ENCODE measurements around the gene SPOCK2.
A peak's percentile ranks its signal among the peaks of the same experiment; 100 is the strongest.

SPOCK2 gene

DNA sequence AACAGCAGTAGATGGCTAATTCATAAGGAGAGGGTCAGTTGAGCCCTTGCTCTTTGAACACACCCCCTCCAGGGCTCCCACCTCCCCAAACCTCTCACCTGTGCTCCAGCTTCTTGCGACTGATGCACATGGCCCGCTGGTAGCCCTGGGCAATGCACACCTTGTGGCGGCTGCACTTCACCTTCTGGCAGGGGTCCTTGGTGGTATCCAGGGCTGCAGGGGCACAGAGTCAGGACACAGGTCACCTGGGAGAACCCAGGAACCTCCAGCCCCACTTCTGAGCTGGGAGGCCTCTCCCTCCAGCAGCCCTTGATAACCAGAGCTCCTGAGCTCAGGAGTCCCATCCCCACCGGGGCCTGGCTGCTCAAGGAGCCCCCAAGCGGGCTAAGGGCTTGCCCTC lies 16.3 kb downstream of the SPOCK2 start:
- DNase-seq (ENCODE audit: low read depth), result no peak

DNA sequence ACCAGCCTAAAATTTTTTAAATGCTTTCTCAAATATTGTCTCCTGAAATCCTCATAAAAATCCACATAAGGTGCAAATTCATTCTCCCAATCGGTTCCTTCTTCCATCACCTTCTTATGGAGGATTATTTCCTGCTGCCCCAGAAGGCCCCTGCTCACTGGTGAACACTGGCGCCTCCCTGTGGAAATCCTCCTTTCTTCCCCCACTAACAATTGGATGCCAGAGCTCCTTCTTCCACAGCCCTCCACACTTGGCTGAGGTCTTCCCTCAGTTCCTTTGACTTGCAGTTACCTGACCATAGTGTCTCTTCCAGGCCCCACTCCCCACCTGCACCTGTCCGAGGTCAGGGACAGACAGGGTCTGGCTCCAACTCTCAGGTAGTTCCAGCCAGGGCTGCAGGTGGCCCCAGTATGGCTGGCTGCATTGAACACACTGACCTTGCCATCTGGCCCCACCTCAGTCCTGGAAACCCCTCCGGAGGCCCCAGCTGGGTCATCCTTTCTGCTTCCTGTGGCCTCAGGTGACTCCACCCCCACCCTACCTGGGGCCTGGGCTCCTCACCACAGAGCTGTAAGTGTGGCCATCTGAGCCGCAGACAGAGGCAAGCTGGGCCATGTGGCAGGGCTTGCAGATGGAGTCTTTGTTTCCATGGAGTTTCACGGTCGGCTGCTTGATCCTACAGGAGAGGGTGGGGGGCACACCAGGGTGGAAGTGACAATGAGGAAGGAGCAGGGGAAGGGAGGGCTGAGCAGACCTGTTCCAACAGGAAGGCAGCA lies 18.4 kb downstream of the SPOCK2 start:
- DNase-seq (ENCODE audit: low read depth), result no peak

DNA sequence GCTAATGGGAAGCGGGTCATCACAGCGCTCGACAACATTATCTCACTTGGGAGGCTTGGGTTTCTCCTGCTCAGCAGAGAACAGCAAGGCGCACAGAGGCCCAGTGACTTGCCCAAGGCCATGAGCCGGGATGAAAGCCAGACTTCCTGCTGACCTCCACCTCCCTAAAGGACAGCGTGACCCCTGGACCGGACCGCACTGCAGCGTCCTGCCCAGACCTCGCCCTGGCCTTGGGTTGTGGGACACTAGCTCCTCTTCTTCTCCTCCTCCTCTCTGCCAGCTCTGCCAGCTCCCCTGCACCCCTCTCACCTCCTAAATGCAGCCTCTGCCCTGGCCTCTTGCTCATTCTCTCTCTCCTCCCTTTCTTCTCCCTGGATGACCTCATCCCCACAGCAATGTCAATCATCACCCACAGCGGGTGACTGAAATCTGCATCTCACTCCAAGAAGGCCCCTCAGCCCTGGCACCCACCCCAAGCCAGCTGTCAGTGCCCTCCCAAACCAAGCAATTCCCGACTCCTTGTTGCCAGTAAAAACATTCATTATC lies 19.4 kb downstream of the SPOCK2 start:
- DNase-seq (ENCODE audit: low read depth), result no peak

DNA sequence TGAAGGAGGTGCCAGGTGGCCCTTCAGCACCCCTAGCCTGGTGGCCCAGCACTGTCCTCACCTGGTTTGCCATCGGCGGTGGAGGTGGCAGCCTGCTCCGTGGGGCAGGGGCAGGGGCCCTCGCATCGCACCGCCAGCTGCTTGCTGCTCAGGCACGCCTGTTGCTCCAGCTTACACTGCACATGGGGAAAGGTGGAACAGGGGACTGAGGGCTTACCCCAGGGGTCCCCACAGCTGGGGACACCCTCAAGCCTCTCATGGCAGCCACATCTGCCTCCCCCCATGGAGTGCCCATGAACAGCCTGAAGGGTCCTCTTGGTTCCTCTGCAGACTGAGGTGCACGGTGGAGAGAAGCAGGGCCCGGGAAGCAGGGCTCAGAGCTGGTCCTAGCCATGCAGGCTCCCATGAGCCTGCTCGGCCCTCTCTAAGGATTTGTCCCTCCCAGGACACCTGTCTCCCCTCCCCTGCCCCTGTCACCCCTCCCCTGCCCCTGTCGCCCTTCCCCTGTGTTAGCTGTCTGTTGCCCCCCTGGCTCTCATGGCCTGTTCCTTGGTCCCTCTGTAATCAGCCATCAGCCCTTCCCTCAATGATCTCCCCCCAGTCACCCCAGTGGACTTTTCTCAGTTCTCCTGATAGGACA lies 20.1 kb downstream of the SPOCK2 start:
- no peak for DNase-seq (ENCODE audit: low read depth)

DNA sequence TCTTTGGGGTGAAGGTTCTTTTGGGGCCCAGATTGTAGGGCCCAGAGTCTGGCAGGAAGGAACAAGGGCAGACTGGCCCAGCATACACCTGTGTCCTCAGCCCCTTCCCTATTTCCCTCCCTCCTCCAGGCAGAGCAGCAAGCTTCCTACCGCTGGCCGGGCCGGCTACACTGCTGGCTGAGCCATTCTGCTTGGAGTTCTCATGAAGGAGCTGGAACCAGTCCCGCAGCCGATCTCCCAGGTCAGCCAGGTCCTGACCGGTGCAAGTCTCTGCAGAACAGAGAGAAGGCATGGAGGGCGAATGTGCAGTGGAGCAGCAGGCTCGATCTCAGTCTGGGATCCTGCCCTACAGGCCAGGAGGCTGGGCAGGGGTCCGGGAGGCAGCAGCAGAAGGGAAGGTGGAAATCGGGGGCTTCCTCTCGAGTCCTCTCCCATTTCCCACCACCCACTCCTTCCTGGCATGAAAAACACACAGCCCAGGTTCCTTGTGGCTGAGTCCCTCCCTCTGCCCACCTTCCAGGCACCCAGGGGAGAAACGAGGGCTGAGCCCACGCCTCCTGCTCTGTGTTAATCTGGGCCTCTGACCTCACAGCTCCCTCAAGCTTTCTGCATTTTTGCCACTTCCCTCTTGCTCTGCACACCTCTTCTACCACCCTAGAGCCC lies 20.8 kb downstream of the SPOCK2 start:
- DNase-seq (ENCODE audit: low read depth), result no peak

DNA sequence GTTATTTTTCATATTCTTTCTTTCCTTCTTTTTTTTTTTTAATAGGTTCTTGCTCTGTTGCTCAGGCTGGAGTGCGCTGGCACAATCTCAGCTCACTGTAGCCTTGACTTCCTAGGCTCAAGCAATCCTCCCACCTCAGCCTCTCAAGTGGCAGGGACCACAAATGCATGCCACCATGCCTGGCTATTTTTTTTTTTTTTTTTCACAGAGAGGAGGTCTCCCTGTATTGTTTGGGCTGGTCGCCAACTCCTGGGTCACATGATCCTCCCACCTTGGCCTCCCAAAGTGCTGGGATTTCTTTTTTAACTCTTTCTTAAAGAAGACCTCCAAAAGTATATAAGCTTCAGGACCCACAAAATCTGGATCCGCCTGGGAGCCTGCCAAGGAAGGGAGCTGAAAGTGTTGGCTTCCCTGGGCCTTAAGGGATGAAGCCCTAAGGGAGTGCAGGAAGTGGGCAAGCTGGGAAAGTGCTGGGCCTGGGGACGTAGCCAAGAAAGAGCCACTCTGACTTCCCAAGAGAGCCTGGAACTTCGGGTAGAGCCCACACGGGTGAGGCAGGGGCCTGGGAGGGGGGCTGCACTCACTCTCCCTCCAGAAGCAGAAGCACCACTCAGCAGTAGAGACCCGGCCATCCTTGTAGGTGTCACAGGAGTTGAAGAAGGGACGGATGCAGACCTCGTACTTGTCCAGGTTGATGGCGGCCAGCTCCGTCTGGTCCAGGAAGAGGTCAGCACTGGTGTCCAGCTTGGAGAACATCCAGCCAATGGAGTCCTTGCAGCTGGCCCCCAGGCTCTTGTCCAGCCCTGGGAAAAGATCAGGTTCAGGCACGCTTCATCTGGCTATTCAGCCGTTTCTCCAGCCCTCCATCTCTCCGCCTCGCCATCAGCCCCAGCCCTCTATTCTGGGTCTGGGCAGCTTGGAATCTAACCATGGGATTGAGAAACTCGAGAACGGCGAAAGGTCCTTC lies 21.8 kb downstream of the SPOCK2 start:
- no peak for DNase-seq (ENCODE audit: low read depth)

DNA sequence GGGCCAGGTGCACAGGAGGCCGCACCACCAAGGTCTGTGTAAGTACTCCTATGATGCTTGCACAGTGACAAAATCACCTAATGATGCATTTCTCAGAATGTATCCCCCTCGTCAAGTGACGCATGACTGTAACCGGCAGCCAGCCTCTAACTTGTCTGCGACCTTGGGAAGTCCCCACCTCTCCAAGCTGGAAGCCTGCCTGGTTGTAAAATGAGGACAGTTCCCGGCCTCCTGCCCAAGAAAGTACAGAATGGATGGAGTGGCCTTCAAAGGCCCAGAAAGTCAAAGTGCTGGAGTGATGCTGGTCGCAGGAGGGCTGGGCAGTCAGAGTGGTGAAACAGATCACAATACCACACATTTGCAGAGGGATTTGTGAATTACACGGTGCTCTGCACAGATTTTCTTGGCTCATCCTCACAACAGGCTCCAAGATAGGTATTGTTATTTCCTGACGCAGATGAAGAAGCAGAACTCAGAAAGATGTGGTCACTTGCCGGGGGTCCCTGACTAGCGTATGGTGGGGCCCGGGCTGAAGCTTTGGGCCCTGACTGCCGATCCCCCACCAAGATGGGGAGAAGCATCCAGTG lies 22.8 kb downstream of the SPOCK2 start:
- DNase-seq (ENCODE audit: low read depth), result no peak

DNA sequence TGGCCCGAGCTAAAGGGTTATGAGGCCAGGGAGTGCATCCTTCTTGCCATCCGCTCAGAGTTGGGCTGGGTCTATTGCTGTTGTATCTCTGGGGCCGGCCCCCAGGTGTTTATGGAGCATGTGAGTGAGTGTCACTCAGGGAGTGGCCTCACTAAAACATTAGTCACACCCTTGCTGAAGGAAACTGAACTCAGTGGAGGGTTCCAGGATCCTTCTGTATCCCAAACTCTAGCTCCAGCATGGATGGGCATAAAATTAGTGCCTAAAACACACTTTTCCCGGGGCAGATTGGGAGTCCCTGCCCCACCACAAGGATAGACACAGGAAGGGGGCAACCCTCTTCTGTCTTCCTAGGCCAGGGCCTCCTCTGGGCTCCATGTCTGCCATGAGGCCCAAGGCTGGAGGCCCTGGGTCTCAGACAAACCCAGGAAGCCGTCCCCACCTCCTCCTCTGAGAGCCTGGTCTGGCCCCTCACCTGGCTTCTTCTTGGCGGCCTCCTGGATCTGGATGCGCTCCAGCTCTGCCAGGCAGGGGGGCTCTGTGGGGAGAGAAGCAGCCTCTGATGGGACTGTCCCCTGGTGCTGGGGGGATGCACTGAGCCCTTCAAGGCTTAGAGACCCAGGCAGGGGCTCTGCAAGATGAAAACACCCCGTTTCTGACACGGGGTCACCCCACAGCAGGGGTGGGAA lies 24.5 kb downstream of the SPOCK2 start:
- DNase-seq (ENCODE audit: low read depth), result no peak

DNA sequence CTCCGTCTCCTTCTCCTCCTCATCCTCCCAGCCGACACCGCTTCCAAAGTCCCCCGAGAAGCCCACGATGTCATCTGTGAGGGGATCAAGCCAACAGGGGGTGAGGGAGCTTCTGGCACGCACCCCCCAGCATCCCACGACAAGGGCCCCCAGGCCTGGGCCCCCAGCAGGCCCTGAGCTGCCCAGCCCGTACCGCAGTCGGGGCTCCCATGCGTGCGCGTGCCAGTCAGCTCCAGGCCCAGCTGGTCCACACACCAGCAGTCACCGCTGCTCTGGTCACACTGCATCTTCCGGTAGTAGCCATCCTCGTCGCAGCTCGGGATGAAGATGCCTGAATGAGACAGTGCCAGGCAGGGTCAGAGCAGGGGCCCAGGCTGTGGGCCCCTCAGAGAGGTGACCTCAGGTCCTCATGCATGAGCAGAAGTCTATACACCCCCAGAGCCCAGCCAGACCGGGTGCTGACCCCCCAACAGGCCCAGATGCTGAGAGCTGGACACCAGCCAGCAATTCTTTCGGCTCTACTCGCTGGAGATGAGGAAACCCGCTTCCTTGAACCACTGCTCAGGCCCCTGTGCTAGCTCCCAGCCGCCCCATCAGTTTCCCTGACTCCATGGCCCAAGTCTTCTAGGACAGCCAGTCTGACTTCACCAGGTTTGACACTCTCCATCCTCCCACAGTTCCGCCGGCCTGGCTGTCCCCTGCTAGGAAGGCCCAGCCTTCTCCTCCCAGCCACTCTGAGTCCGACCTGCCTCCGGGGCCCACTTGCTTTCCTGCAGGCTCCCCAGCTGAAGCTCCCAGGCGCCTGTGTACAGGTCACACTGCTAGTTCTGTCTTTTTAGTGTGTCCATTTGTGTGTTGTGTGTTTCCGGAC lies 25.3 kb downstream of the SPOCK2 start:
- DNase-seq (ENCODE audit: low read depth), result no peak

DNA sequence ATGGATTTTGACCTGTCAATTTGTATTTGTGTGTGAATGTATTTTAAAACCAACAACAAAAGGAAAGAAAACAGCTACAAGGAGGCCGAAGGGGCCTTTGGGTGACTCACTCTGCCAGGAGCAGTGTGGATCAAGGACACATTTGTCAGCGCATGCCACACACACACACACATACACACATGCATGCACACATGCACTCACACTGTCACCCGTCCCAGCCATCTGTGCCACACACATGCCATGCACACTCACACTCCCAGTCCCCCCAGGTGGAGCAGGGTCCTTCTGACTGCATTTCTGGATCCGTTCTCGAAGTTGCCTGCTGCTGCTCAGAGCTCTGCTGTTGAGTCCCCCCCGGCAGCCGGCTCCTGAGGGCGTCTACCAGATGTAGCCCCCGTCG lies 26.0 kb downstream of the SPOCK2 start:
- no peak for DNase-seq (ENCODE audit: low read depth)

DNA sequence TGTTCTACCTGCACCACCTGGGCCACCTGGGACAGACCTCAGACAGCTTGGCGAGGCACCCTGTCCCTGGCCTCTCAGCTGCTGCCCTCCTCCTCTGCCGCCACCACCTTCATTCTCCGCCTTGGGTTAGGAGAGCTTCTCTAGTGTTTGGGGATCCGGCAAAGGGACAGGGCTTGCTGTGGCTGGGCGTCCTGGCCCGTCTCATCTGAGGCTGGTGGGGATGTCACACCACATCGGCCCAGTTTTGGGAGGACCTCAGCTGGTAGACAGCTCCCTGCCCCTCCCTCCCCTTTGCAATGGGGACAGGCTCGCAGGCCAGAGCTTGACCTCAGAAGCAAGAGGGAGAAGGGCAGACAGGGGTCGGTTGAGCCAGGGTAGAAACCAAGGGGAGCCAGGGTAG lies 26.4 kb downstream of the SPOCK2 start:
- no peak for DNase-seq (ENCODE audit: low read depth)

DNA sequence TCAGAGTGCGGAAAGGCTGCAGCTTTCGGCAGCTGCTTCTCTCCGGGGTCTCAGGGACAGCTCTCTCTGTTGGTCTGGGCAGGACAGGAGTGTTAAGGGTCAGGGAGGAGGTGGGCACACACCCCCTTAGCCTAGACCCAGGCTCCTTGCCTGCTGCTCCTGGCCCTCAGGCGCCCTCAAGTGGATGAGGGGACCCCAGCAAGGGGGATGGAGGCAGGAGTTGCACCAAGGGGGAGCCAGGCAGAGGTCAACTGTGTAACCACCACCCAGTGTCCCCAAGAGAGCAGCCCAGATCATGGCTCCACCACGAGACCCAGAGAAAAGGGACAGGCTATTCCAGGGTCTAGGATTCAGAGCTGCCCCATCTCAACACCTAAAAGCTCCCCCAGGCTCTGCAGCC lies 26.9 kb downstream of the SPOCK2 start:
- no peak for DNase-seq (ENCODE audit: low read depth)

DNA sequence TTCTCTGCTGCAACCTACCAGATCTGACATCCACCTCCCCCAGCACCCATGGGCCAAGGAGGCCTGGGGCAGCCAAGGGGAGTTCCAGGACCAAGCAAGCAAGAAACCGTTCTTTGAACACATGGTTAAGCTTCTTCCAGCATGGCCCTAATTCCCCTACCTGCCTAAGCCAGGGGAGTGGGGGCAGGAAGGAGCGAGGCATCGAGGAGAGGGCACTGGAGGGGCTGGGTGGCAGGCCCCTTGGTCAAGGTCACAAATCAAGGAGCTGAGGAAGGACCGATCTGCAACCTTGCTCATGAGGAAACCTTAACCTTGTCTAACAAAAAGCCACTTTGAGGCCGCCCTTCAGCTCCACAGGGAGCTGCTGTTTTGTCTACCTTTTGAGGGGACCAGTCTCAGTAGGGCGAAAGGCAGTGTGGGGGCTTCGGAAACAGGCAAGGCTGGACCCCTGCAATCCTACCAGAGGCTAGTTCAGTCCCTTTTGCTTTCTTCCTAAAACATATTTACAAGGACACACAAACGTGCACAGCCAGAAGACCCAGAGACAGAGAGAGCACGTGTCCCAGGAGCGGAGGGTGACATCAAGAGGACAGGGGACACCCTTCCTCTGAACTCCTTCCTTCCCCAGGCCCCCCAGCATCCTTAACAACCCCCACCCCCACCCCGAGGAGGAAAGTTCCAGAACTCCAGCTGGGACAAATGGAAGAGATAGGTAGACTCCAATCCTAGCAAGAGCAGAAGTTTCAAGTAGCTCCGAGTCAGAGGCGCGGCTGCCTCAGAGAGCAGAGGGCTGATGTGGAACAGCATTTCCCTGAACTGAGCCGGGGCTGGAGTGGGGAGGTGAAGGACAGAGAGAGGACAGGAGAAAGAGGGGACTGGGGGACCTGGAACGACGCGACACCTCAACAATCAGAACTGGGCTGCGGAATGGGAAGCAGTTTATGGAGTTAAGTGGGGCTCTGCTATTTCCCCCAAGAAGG lies 28.2 kb downstream of the SPOCK2 start:
- no peak for DNase-seq (ENCODE audit: low read depth)

DNA sequence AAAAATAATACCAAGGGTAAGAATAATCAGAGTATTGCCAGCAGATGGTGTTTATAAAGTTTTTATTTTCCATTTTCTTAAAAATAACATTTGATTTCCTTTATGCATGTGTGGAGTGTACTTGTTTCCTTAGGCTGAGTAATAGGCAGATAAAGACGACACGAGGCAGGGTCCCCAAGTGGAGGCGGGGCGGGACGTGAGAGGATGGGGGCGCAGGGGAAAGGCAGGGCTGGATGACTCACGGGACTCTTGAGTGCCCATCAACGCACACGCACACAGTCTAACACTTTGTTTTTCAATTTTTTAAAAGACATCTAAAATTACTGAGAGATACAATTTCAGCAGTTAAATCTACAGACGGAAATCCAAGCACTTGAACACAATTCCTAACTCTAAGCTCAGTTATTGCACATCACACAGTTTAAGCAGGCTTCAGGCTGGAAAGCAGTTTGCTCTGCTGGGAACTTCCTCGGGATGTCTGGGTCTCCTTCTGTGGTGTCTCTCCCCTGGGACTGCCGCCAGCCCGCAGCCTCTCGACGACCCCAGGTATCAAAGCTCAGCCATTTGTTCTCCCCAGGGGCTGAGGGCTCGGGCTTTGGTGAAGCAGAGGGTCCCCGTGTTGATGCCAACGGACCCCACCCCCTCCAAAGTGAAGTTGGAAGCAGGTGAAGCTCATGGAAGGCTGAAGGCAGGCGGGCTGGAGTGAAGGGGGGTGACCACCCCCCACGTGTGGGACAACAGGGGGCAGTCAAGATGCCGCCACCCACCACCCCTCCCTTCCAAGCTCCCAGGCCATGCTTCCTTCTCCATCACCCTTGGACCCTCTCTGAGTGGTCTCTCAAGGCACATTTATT lies 29.1 kb downstream of the SPOCK2 start:
- DNase-seq (ENCODE audit: low read depth), result peak; percentile 42

DNA sequence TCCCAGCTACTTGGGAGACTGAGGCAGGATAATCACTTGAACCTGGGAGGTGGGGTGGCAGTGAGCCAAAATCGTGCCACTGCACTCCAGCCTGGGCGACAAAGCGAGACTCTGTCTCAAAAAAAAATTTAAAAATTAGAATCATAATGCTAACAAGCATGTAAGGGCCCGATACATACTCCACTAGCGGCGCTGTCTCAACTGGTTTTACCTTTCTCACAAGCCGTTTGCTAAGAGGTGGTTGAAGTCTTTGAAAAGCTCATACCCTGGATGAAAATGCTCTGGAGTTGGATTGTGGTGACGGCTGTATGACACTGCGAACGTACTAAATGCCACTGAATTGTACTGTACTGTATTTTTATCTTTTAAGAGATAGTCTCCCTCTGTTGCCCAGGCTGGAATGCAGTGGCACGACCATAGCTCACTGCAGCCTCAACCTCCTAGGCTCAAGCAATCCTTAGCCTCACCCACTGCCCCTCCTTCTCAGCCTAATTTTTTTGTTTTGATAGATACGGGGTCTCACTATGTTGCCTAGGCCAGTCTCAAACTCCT lies 29.9 kb downstream of the SPOCK2 start:
- no peak for DNase-seq (ENCODE audit: low read depth)

DNA sequence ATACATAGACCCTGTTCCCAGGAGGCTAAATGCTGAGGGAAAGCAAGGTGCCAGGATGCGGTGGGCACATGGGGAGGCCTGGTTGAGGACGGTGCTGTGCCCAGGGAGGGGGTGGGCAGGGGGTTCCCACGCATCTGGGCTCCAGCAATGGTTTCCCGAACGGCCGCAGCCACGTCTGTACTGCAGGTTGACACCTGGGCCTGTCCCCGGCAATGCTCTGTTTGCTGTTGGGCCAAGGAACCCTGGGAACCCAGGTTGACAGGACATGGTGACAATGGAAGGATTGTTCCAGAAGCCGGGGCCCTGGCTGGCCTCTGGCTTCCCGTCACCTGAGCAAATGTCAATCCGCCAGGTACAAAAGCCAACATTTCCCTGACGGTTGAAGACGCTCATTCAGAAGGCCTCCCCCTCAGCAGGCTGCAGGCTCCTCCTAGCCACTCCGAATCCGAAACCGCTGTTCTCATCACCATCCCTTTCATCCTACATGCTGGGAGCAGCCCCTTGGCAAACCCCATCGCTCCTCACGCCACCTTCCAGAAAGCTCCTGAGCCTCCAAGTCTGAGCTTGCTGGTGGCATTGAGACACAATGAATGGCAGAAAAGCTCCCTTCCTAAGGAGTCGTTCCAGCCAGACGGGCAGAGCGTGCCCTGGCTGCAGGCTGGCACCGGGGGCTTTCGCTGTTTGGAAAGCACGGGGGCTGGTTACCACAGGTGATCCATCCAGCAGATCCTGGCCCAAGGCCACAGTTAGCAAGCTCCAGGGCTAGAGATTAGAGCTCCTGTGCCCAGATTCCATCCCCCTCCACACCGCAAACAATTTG lies 31.2 kb downstream of the SPOCK2 start:
- no peak for DNase-seq (ENCODE audit: low read depth)

DNA sequence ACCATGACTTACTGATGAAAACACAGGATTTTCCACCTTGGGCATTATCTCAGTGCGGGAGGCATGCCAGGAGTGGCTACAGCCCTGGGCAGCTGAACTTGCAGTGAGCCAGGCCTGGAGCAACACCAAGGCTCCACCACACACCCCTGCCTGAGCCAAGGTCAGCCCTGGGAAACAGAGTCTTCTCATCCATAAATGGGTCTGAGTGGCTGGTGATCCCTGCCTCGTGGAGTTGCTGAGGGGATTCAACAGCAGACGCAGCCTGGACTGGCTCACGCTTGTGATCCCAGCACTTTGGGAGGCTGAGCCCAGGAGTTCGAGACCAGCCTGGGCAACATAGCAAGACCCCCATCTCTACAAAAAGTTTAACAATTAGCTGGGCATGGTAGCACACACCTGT lies 32.2 kb downstream of the SPOCK2 start:
- no peak for DNase-seq (ENCODE audit: low read depth)

All from stimulated activated CD8-positive, alpha-beta memory T cell treated with anti-CD3 and anti-CD28 coated beads, Interleukin-4, amount 100 ng/mL, for 24 hours (primary cell).